GM19099 (cell line): Measurements from ENCODE around the gene RDH16.

ENCODE experiments used
- POLR2A ChIP-seq: IDR thresholded peaks from 3 replicates; pipeline ENCODE4 v1.6.1; 2011; ENCODE audit warnings: low read depth; ENCODE audit not compliant: insufficient read length; ENCODE audit errors: extremely low read depth

RDH16 gene

DNA sequence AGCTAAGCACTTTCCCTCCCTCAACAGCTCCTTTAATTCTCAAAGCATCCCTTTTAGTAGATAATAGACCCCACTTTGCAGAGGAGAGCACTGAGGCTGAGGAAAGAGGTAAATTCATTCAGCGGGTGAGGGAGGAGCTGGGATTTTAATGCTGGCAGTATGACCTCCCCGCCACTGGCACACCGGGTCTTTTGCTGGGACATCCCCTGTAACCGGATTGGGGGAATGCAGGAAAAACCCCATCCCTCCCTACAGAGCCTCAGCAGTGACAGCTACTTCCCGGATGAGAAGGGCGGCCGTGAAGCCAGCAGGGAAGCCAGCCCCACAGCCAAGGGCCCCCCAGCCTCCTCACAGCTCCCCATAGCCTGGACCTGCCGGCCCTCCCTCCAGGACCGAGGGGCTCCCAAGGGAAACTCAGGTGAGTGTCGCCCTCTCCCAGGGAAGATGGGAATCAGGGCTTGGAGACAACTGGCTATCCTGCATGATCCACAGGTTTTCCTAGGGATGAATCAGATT, 36.9 kb upstream of the RDH16 start:
- TF ChIP-seq POLR2A = no peak

DNA sequence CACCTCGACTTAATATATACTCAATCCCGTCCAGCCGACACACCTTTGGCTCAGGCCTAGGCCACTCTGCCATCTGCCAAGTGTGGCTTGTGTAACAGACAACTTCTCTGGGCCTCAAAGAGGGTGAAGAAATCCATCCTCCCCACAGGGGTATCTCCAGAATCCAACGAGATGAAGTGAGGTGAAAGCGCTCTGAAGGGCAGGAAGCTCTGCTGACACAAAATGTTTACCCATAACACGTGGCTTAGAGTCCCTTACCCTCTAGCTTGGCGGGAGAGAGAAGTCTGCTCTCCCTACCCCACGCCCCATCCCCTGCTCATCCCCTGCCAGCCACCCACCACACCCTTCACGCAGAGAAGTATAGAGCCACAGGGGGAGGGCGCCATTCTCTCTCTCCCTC, 35.9 kb upstream of the RDH16 start:
- TF ChIP-seq POLR2A = no peak

DNA sequence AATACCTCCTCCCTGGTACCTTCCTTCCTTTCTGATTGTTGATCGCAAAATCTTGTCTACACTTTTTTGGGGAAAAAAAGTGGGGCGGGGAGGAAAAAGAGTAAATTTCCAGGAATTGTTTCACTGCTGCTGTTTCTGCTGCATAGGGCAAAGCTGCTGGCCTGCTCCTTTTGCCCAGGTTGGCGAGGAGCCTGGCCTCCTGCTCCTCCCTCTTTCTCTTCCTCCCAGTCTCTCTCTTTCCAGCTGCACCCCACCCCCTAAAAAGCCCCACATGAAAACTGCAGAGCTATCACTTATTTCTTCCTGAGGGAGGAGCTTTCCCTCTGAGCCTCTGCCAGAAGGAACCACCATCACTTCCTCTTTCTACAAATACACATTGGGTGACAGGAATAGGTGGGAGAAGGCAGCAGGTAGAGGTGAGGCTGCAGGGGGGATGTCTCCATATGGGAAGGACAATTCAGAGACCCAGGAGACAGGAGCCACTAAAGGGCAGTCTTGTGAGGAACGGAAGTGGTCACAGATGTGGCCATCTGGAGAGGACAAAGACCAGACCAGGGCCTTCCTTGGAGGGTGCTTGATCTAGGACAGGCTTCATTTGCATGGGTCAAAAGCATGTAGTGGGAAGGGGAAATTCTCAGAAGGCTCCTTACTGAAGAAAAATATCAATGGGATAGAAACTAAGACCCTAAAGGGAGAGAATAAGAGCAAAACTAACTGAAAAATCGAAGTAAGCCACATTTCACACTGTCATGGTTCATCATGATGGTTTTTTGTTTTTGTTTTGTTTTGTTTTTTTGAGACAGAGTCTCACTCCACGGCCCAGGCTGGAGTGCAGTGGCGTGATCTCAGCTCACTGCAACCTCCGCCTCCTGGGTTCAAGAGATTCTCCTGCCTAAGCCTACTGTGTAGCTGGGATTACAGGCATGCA, 34.2 kb upstream of the RDH16 start:
- no peak for TF ChIP-seq POLR2A

DNA sequence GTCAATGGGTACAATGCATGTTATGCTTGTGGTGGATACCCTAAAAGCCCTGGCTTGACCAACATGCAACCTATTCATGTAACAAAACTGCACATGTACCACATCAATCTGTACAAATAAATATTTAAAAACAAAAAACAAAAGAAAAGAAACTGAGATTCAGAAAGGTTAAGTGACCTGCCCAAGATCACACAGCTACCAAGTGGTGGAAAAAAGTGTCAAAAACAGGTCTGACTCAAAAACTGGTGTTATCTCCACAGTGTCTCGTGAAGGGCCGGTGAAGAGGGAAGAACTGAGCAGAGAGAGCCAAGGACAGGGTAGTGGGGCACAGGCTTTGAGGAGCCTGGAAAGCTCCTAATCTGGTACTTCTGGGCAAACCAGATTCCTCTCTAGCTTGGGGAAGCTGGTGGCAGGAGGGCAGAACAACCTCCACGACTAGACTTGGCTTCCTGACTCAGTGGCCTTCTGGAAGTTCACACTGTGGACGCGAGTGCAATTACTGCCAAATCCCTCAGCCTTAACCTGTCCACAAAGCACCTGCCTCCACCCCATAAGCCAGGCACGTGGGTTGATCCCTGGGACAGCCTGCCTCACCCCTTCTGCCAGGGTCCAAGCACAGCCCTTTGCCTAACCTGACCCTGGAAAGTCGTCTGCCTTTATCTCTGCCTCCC, 33.4 kb upstream of the RDH16 start:
- no peak for TF ChIP-seq POLR2A

DNA sequence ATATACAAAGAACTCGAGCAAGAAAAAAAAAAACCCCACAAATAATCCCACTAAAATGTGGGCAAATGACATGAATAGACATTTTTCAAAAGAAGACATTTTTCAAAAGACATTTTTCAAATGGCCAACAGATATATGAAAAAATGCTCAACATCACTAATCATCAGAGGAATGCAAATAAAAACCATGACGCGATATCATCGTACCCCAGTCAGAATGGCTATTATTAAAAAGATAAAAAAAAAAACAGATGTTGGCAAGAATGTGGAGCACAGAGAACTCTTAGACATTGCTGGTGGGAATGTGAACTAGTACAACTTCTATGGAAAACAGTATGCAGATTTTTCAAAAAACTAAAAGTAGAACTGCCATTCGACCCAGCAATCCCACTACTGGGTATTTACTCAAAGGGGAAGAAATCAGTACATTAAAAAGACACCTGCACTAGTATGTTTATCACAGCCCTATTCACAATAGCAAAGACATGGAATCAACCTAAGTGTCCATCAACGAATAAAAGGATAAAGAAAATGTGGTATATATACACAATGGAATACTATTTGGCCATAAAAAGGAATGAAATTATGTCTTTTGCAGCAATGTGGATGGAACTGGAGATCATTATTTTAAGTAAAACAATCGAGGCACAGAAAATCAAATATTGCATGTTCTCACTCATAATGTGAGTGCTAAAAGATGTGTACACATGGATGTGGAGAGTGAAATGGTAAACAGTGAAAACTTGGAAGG, 32.6 kb upstream of the RDH16 start:
- TF ChIP-seq POLR2A = no peak

DNA sequence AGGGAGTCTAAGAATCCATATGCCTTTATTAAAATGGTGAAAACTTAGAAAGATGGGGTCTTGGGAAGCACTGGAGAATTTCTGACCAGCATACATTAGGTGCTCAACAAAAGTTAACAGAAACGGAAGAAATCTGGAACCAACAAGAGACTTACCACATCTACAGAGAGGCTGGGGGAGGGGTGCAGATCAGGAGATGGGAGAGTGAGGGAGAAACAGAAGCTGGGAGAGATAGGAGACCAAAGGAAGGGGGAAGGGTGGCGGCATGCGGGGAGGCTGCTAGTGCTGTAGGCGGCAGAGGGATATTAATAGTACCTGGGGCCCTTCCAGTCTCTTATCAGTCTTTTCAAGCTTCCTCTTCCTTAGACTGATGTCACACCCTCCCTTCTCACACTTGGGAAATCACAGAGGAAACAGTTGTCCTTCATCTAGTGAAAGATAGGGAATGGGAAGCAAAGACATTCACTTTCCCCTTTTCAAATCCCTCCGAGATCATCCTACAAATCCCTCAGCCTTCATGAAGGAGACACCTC, 30.9 kb upstream of the RDH16 start:
- no peak for TF ChIP-seq POLR2A

DNA sequence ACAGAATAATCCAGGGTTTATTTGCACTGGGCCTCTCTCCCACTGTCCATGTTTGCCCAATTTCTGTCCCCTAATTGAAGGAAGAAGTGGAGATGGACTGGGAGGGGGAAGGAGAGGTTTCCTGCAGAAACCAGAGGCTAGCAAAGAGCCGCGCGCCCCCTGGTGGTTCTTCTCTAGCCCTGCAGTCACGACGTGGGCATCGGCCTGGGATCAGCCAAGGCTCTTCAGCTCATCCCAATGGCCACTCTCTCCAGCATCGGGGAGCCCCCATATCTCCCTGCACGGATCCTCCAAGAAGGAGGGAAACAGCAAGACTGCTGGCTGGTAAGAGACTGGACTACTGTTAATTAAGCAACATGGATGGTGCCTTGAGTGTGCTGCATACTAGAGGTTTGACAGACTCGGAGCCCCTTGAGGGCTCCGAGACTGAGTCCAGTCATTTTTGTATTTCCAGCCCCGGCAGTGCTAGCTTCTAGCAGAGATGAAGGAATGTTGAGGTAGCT, 30.2 kb upstream of the RDH16 start:
- no peak for TF ChIP-seq POLR2A

DNA sequence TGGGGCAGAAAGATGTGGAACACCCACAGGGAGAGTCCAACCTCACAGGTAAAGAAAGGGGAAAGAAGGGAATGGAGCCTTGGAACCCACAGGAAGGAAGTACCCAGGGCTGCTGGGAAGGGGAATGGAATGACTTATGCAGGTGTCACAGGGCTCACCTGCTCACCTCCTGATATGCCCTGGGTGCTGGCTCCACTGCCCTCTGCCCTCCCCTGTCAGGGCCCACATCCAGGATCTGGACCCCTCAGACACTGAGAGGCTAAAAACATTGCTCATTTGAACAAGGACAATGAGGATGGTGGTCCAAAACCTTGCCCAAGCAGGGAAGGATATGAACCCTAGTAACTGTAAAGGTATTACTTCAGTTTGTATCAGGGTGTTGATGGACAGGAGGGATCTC, 29.6 kb upstream of the RDH16 start:
- TF ChIP-seq POLR2A = no peak

DNA sequence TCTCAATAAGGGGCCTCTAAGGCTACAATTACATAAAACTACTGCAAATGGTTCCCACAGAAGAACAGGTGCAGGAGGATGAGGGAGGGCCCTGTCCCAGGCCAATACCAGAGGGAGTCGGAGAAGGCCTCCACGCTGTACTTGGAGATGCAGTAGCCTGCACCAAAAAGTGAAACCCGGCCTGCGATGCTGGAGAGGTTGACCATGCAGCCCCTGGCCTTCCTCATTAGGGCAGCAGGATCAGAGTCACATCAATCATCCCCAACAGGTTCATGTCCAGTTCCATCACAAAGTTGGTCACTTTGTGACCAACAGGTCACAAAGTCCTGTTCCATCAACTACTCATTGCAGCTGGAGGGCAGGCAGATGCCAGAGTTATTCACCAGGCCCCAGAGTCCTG, 26.0 kb upstream of the RDH16 start:
- TF ChIP-seq POLR2A = no peak

DNA sequence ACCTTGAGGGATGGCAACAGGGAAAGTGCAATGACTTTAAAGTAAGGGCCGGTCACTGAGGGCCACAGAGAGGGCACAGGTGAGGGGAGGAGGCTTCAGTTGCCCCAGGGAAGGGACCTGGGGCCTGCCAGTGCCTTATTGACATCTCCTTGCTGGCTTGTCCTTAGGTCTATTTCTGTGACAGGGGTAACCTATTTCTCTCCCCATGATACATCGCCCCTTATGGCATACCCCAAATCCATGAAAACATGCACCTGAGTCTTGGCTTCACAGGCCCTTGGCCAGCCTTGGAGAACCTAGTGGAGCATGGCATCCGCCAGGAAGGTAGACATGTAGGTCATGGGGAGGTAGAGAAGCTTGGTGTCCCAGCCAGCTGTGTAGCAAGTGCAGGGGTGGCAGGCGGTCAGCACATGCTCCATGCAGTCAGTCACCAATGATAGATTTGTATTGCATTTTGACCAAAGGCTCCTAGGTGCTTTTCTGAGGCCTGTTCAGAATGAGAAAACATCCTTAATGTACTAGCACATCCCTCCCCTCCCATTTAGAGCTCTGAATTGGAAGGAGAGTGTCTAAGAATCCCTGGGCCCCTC, 23.6 kb upstream of the RDH16 start:
- no peak for TF ChIP-seq POLR2A

DNA sequence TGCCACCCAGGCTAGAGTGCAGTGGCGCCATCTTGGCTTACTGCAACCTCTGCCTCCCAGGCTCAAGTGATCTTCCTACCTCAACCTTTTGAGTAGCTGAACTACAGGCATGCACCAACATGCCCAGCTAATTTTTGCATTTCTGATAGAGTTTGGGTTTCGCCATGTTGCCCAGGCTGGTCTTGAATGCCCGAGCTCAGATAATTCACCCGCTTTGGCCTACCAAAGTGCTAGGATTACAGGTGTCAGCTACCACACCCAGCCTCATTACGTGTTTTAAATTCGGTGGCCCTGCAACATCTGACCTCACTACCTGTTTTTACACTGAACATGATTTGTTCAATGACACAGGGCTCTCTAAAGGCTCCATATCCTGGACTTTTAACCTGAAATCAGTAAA, 22.9 kb upstream of the RDH16 start:
- no peak for TF ChIP-seq POLR2A

DNA sequence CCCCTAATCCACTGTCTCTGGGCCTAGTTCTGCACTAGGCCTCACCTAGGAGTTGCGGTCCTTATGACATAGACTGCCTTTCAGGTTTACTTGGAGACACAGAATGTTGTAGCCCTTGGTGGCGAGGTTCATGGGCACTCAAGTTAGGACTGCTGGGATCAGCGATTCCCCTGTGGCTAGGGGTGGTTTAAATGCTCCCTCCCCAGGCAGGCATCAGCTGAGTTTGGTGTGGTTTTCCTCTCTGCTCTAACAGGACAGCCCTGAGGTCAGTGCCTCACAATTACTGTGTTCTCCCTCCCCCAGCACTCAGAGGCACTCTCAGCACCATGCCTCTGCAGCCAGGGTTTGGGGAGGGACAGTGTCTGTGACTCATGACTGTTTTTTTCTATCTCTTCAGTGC, 22.2 kb upstream of the RDH16 start:
- no peak for TF ChIP-seq POLR2A

DNA sequence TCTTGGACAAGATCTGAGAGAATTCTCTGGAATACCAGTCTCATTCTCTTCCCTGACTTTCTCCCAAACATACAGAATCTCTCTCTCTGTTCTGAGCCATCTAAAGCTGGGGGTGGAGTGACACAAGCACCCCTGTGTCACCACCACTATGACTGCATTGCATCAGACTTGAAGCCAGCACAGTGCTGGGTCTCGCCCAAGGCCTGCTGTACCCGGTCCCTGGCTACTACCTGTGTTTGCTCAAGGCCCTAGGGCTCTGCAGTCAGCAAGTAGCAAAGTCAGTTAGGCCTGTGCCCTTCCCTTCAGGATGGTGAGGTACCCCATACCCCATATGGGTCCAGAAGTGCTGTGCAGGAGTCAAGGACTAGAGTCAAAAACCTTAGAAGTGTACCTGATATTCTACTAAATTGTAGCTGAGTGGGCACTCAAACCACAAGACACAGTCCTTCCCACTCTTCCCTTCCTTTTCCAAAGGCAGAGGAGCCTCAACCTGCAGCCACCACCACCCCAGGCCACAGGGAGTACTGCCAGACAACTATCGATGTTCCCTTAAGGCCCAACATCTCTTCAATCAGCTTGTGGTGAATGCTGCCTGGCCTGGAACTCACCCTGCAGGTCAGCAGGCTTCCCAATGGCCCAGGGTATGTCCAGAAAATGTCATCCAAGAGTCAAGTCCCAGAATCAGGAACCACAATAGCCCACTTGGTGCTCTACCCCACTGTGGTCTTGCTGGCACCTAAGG, 21.2 kb upstream of the RDH16 start:
- TF ChIP-seq POLR2A = no peak

DNA sequence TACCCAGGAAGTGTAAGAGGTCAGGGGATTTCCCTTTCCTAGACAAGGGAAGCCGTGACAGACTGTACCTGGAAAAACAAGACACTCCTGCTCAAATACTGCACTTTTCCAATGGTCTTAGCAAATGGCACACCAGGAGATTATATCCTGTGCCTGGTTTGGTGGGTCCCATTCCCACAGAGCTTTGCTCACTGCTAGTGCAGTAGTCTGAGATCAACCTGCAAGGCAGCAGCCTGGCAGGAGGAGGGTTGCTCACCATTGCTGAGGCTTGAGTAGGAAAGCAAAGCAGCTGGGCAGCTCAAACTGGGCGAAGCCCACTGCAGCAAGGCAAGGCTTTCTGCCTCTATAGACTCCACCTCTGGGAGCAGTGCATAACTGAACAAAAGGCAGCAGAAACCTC, 1.0 kb upstream of the RDH16 start:
- no peak for TF ChIP-seq POLR2A
